HEK293 (cell line): Measurements from ENCODE around the gene LCN10.

Experiments used
- BCL11B ChIP-seq: fragments of 450-650 bp; formaldehyde crosslinking; IDR thresholded peaks from 2 replicates; pipeline ENCODE4 v1.5.1; 2016; ENCODE audit warnings: low read depth, missing biosample characterization, missing genetic modification characterization
- GLIS1 ChIP-seq: fragments of 450-650 bp; formaldehyde crosslinking; IDR thresholded peaks from 2 replicates; pipeline ENCODE4 v1.5.1; 2016; ENCODE audit warnings: missing biosample characterization, missing genetic modification characterization
- HIC1 ChIP-seq: fragments of 450-650 bp; formaldehyde crosslinking; IDR thresholded peaks from 2 replicates; pipeline ENCODE4 v1.5.1; 2016; ENCODE audit warnings: missing biosample characterization, missing genetic modification characterization
- KLF17 ChIP-seq: fragments of 450-650 bp; formaldehyde crosslinking; IDR thresholded peaks from 2 replicates; pipeline ENCODE4 v1.5.1; 2016; ENCODE audit warnings: missing biosample characterization, missing genetic modification characterization
- PRDM1 ChIP-seq: fragments of 450-650 bp; formaldehyde crosslinking; IDR thresholded peaks from 2 replicates; pipeline ENCODE4; 2016; ENCODE audit warnings: missing biosample characterization, missing genetic modification characterization
- PRDM10 ChIP-seq: fragments of 450-650 bp; formaldehyde crosslinking; IDR thresholded peaks from 2 replicates; pipeline ENCODE4 v1.5.1; 2016; ENCODE audit warnings: missing biosample characterization, missing genetic modification characterization
- PRDM4 ChIP-seq: fragments of 450-650 bp; formaldehyde crosslinking; IDR thresholded peaks from 2 replicates; pipeline ENCODE4 v1.5.1; 2017; ENCODE audit warnings: missing biosample characterization, missing genetic modification characterization
- SP3 ChIP-seq: fragments of 450-650 bp; formaldehyde crosslinking; IDR thresholded peaks from 2 replicates; pipeline ENCODE4 v1.5.1; 2016; ENCODE audit warnings: missing biosample characterization, missing genetic modification characterization
- ZBTB10 ChIP-seq: fragments of 450-650 bp; formaldehyde crosslinking; IDR thresholded peaks from 2 replicates; pipeline ENCODE4 v1.5.1; 2016; ENCODE audit warnings: missing biosample characterization, missing genetic modification characterization
- ZBTB17 ChIP-seq: fragments of 450-650 bp; formaldehyde crosslinking; IDR thresholded peaks from 2 replicates; pipeline ENCODE4 v1.5.1; 2016; ENCODE audit warnings: missing biosample characterization, missing genetic modification characterization
- ZBTB48 ChIP-seq: fragments of 450-650 bp; formaldehyde crosslinking; IDR thresholded peaks from 2 replicates; pipeline ENCODE4 v1.5.1; 2016; ENCODE audit warnings: missing biosample characterization, missing genetic modification characterization
- ZBTB7A ChIP-seq: fragments of 450-650 bp; formaldehyde crosslinking; IDR thresholded peaks from 2 replicates; pipeline ENCODE4 v1.5.1; 2016; ENCODE audit warnings: low read depth, missing biosample characterization, missing genetic modification characterization
- ZEB2 ChIP-seq: fragments of 450-650 bp; formaldehyde crosslinking; IDR thresholded peaks from 2 replicates; pipeline ENCODE4 v1.5.1; 2016; ENCODE audit warnings: missing biosample characterization, missing genetic modification characterization
- ZNF121 ChIP-seq: fragments of 450-650 bp; formaldehyde crosslinking; IDR thresholded peaks from 2 replicates; pipeline ENCODE4 v1.5.1; 2016; ENCODE audit warnings: missing biosample characterization, missing genetic modification characterization
- ZNF2 ChIP-seq: fragments of 450-650 bp; formaldehyde crosslinking; IDR thresholded peaks from 2 replicates; pipeline ENCODE4 v1.5.1; 2016; ENCODE audit warnings: missing biosample characterization, missing genetic modification characterization
- ZNF280D ChIP-seq: fragments of 450-650 bp; formaldehyde crosslinking; IDR thresholded peaks from 2 replicates; pipeline ENCODE4 v1.5.1; 2016; ENCODE audit warnings: missing biosample characterization, missing genetic modification characterization
- ZNF391 ChIP-seq: fragments of 450-650 bp; formaldehyde crosslinking; IDR thresholded peaks from 2 replicates; pipeline ENCODE4 v1.5.1; 2016; ENCODE audit warnings: low read depth, missing biosample characterization, missing genetic modification characterization, borderline replicate concordance
- ZNF394 ChIP-seq: fragments of 450-650 bp; formaldehyde crosslinking; IDR thresholded peaks from 2 replicates; pipeline ENCODE4 v1.5.1; 2016; ENCODE audit warnings: missing biosample characterization, missing genetic modification characterization, mild to moderate bottlenecking, moderate library complexity, borderline replicate concordance
- ZNF580 ChIP-seq: fragments of 450-650 bp; formaldehyde crosslinking; IDR thresholded peaks from 2 replicates; pipeline ENCODE4 v1.5.1; 2016; ENCODE audit warnings: missing biosample characterization, missing genetic modification characterization
- ZNF623 ChIP-seq: fragments of 450-650 bp; formaldehyde crosslinking; IDR thresholded peaks from 2 replicates; pipeline ENCODE4 v1.5.1; 2016; ENCODE audit warnings: missing biosample characterization, missing genetic modification characterization
- ZNF76 ChIP-seq: fragments of 450-650 bp; formaldehyde crosslinking; IDR thresholded peaks from 2 replicates; pipeline ENCODE4; 2016; ENCODE audit warnings: low read depth, missing biosample characterization, missing genetic modification characterization, borderline replicate concordance
- ZSCAN23 ChIP-seq: fragments of 450-650 bp; formaldehyde crosslinking; IDR thresholded peaks from 2 replicates; pipeline ENCODE4 v1.5.1; 2016; ENCODE audit warnings: missing biosample characterization, missing genetic modification characterization
- ZXDB ChIP-seq: fragments of 450-650 bp; formaldehyde crosslinking; IDR thresholded peaks from 2 replicates; pipeline ENCODE4 v1.5.1; 2016; ENCODE audit warnings: missing biosample characterization, missing genetic modification characterization

The LCN10 gene

GRCh38 chr9:136711219-136711648 lies 31.5 kb downstream of the LCN10 start (continued):
- TF ChIP-seq HIC1 (peak; percentile 59; the same call in 1 of the 2 replicates), ZBTB10 (tag by site-specific recombination) (peak; percentile 47; the same call in 1 of the 2 replicates), BCL11B (tag by site-specific recombination) (0 out of 2 replicates have a peak, but pooled peaks have one; percentile 29), KLF17 (0 out of 2 replicates have a peak, but pooled peaks have one; percentile 19), PRDM1 (tag by site-specific recombination) (peak; percentile 93), ZNF623 (tag by site-specific recombination) (0 out of 2 replicates have a peak, but pooled peaks have one; percentile 21), ZBTB17 (tag by site-specific recombination) (peak; percentile 64), GLIS1 (tag by site-specific recombination) (peak; percentile 84), ZNF391 (tag by site-specific recombination) (0 out of 2 replicates have a peak, but pooled peaks have one; percentile 30), ZXDB (tag by site-specific recombination) (peak; percentile 45; the same call in 1 of the 2 replicates), ZNF394 (tag by site-specific recombination) (peak; percentile 21; the same call in 1 of the 2 replicates), ZEB2 (tag by site-specific recombination) (peak; percentile 75; the same call in 1 of the 2 replicates), SP3 (tag by site-specific recombination) (0 out of 2 replicates have a peak, but pooled peaks have one; percentile 18), ZBTB7A (peak; percentile 78; the same call in 1 of the 2 replicates), ZNF121 (tag by site-specific recombination) (peak; percentile 100), ZNF580 (tag by site-specific recombination) (peak; percentile 76), PRDM4 (tag by site-specific recombination) (0 out of 2 replicates have a peak, but pooled peaks have one; percentile 39), ZNF280D (tag by site-specific recombination) (peak; percentile 92), ZBTB48 (tag by site-specific recombination) (peak; percentile 80; the same call in 1 of the 2 replicates), ZSCAN23 (tag by site-specific recombination) (peak; percentile 55; the same call in 1 of the 2 replicates), PRDM10 (tag by site-specific recombination) (peak; percentile 16; the same call in 1 of the 2 replicates), ZNF76 (tag by site-specific recombination) (peak; percentile 22; the same call in 1 of the 2 replicates), ZNF2 (tag by site-specific recombination) (peak; percentile 46; the same call in 1 of the 2 replicates)
